K562 (cell line): ENCODE data around the gene ARHGEF4. TPM values are rescaled to one million over a fixed set of nuclear protein-coding genes. Genes with fewer than 3 reads are reported as not detected.

Experiments used
- ATAC-seq: fragments of 200-7000 bp; cut with Tn5 transposase; 3 replicates; pipeline ENCODE4 v1.9.1; 2020; ENCODE audit warnings: moderate library complexity
- BruUV-seq: library from RNA; stranded (reverse); fragments of 400-500 nt; replicated peaks from 2 replicates; lab custom pipeline; 2021; lab: Mats Ljungman, UMichigan
- CTCF ChIA-PET: fragments of 300-600 bp; formaldehyde crosslinking; extraction: SDS; loops from one replicate; lab custom pipeline; 2021; ENCODE audit warnings: low intra/inter-chr PET ratio; lab: Yijun Ruan, JAX
- POLR2A ChIA-PET: fragments of 300-600, 350-650 bp; sonication (Branson Sonifier 250); formaldehyde crosslinking; extraction: SDS; loops from one replicate; lab custom pipeline; 2021; ENCODE audit warnings: antibody characterized with exemption, inconsistent platforms; lab: Yijun Ruan, JAX
- DNase-seq, 4 experiments: peaks; one replicate each; pipeline versions ENCODE4 v3.0.0 to v3.0.0-alpha.2; 2011 to 2018; ENCODE audit warnings: low spot score in 3 of 4, mixed read lengths in 3 of 4; ENCODE audit errors: extremely low read depth in 1 of 4
- FAIRE-seq: peaks from 2 replicates; lab custom pipeline; 2011; peaks lifted over from hg19 to GRCh38; lab: Jason Lieb, UNC
- H2AFZ ChIP-seq: 2 replicates; pipeline ENCODE4 v1.6.0; 2011; ENCODE audit warnings: low read depth, low read length, control low read depth, inconsistent platforms
- H3K27ac ChIP-seq: fragments of 200-600 bp; 3 replicates; pipeline ENCODE4 v1.8.0; 2011; ENCODE audit warnings: low read depth, mild to moderate bottlenecking, control low read depth, inconsistent platforms, low read length, moderate library complexity, mixed read lengths; ENCODE audit errors: extremely low read depth
- H3K27me3 ChIP-seq, 2 experiments: fragments of 300-600 bp in 1 of 2; 2 replicates in 1 of 2; 3 replicates in 1 of 2; pipeline versions ENCODE4 v1.6.0 to v1.8.0; 2011; ENCODE audit warnings: inconsistent platforms in 2 of 2, low read length in 2 of 2, mild to moderate bottlenecking in 1 of 2, mixed read lengths in 1 of 2, moderate library complexity in 1 of 2; ENCODE audit not compliant: control insufficient read depth in 2 of 2, insufficient read depth in 2 of 2
- H3K36me3 ChIP-seq: fragments of 300-600 bp; 3 replicates; pipeline ENCODE4 v1.8.0; 2011; ENCODE audit warnings: mild to moderate bottlenecking, low read length, inconsistent platforms; ENCODE audit not compliant: control insufficient read depth, insufficient read depth
- H3K4me1 ChIP-seq, 2 experiments: fragments of 200-600 bp in 1 of 2; replicated peaks in 1 of 2; 2 replicates in 1 of 2; 3 replicates in 1 of 2; pipeline versions ENCODE4 v1.5.1 to v1.8.0; 2011; ENCODE audit warnings: inconsistent platforms in 2 of 2, low read length in 2 of 2, mild to moderate bottlenecking in 1 of 2, mixed read lengths in 1 of 2, moderate library complexity in 1 of 2; ENCODE audit not compliant: control insufficient read depth in 2 of 2, insufficient read depth in 2 of 2
- H3K4me2 ChIP-seq: 2 replicates; pipeline ENCODE4 v1.6.1; 2011; ENCODE audit warnings: low read length, control low read depth, inconsistent platforms, mixed read lengths; ENCODE audit not compliant: insufficient read depth
- H3K4me3 ChIP-seq: fragments of 200-600 bp; sonication (generic), shearing (Covaris generic); 2 replicates; pipeline ENCODE4 v1.5.1; 2016; ENCODE audit warnings: control low read depth, inconsistent platforms
- H3K79me2 ChIP-seq: fragments of 200-600 bp; 3 replicates; pipeline ENCODE4 v1.8.0; 2011; ENCODE audit warnings: low read length, inconsistent platforms; ENCODE audit not compliant: control insufficient read depth, insufficient read depth
- H3K9ac ChIP-seq, 2 experiments: 2 replicates each; pipeline versions ENCODE4 v1.6.0 to v1.6.1; 2011; ENCODE audit warnings: low read depth in 2 of 2, low read length in 2 of 2, control low read depth in 1 of 2, inconsistent platforms in 1 of 2, mild to moderate bottlenecking in 1 of 2, mixed read lengths in 1 of 2; ENCODE audit not compliant: insufficient read depth in 1 of 2
- H3K9me1 ChIP-seq: one replicate; pipeline ENCODE4 v1.6.0; 2011; ENCODE audit warnings: inconsistent platforms, mild to moderate bottlenecking, low read length, moderate library complexity; ENCODE audit not compliant: control insufficient read depth, insufficient read depth
- H3K9me3 ChIP-seq: replicated peaks from 2 replicates; pipeline ENCODE4 v1.5.1; 2011; ENCODE audit warnings: low read depth, low read length, inconsistent platforms; ENCODE audit not compliant: control insufficient read depth, insufficient read depth
- H4K20me1 ChIP-seq: replicated peaks from 2 replicates; pipeline ENCODE4 v1.6.1; 2011; ENCODE audit warnings: low read length, inconsistent platforms, mixed read lengths; ENCODE audit not compliant: control insufficient read depth, insufficient read depth
- RNF2 ChIP-seq: sonication (generic); IDR thresholded peaks from 2 replicates; pipeline ENCODE4 v1.6.1; 2016
- RNF219 ChIP-seq: fragments of 250-450 bp; sonication (Bioruptor Pico); IDR thresholded peaks from 2 replicates; pipeline ENCODE4 v1.5.0; 2022; ENCODE audit warnings: mild to moderate bottlenecking
- ZBTB26 ChIP-seq: fragments of 450-650 bp; formaldehyde crosslinking; IDR thresholded peaks from 2 replicates; pipeline ENCODE4 v1.4.0; 2022; ENCODE audit warnings: missing genetic modification characterization
- WGBS: fragments of 100-300 bp; shearing (Covaris generic); methylation state at CpG from one replicate; pipeline ENCODE4 v1.1.6; 2016; ENCODE audit warnings: low coverage, mixed read lengths; ENCODE audit not compliant: insufficient coverage; ENCODE audit errors: missing lambda C conversion rate; 5-methylcytosine and 5-hydroxymethylcytosine counted together
- in situ Hi-C: fragments of 300-500 bp; cut with MboI; formaldehyde crosslinking; loops from 4 replicates; pipeline ENCODE4 v1.15.0; 2018; ENCODE audit warnings: inconsistent platforms, mixed read lengths
- intact Hi-C: fragments of 100-400 bp; cut with micrococcal nuclease; formaldehyde crosslinking; loops from 2 replicates; pipeline ENCODE4 v1.14.2; 2022
- polyA plus RNA-seq, 8 experiments: library from polyadenylated mRNA; depleted of rRNA in 4 of 8; stranded (reverse) in 5 of 8; unstranded in 3 of 8; fragments of >200 nt; fragmentation: Nextera tagmentation in 2 of 8; fragmentation: Illumina TruSeq in 1 of 8; extraction: Ambion mirVana in 2 of 8; extraction: Trizol in 1 of 8; gene quantifications; 2 replicates each; pipeline versions ENCODE4 v1.2.1 to v1.2.3, GENCODE V29; 2011 to 2014; ENCODE audit warnings: inconsistent platforms in 1 of 8, missing spikeins in 1 of 8
- total RNA-seq, 7 experiments: library from RNA; depleted of rRNA in 6 of 7; stranded (reverse); fragments of >200 nt in 6 of 7; fragmentation: Illumina TruSeq in 2 of 7; extraction: Trizol in 2 of 7; gene quantifications; 2 replicates each; pipeline versions ENCODE4 v1.2.1 to v1.2.3, GENCODE V29; 2011 to 2021; ENCODE audit warnings: low replicate concordance in 1 of 7

Gene ARHGEF4
- total and polyA plus RNA-seq, 9 of the 15 experiments (the other 6 are each of a cell fraction or from before 2014, with no cell fraction given), result not detected

DNA sequence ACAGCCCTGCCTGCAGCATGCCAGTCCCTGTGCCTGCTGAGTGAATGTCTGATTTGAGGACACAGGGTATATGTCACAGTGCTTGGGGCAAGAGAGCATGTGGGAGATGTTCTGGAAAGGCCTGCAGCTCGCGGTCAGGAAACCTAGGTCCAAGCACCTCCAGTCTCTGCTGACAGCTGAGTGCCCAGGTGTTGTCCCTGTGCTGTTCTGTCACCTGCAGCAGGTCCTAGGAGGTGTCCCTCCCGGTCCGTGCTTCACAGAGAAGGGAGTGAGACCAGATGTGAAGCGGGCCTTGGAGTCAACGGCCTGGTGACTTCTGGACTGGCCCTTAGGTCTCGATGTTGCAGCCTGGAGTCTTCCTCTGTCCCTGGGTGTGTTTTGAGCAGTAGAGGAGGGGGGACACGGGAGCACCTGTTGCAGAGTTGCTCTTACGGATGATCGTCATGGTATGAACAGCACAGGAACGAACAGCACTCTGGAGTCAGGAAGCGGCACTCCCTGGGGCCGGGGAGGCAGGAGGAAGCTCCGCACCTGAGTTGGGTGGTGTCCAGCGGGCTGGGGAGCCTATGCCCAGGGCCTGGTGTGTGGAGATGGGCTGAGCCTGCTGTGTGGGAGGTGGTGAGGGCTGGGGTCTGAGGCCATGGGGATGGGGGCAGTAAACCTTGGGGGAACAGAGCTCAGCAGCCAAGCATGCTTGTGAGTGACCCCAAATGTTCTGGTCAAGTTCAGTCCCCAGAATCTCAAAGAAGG, 21.6 kb upstream of the ARHGEF4 start:
- intact Hi-C loops, result no loop called here
- Histone ChIP-seq H2AFZ (no peak overlapping the region), H3K9me1 (no peaks in the 10 kb centered on the region), H4K20me1 (no peaks in the 10 kb centered on the region)
- 1% methylated on average over 8 of the region's 15 CpGs for WGBS
- no TSS peak for BruUV-seq
- TF ChIP-seq RNF219 (CRISPR knock-in tag) (no peak), ZBTB26 (CRISPR knock-in tag) (no peak), RNF2 (no peak)
- TF ChIP-seq, all 486 proteins: peak for 0
- H3K4me1 ChIP-seq, result no peaks in the 10 kb centered on the region
- H3K4me3 ChIP-seq, result no peak overlapping the region
- in situ Hi-C loops, result no loop called here
- no peak for FAIRE-seq
- no peak for DNase-seq
- H3K79me2 ChIP-seq, result no peaks in the 10 kb centered on the region
- no peaks in the 10 kb centered on the region for H3K9me3 ChIP-seq
- H3K4me2 ChIP-seq, result no peak overlapping the region
- no peak overlapping the region; a peak in 1 of 4 replicates for H3K9ac ChIP-seq
- CTCF ChIA-PET, result no interaction called here
- H3K27me3 ChIP-seq, result peaks cover 16 to 49% of the 10 kb centered on the region in 2 experiments; a peak in 4 of 5 replicates
- no peak overlapping the region for H3K27ac ChIP-seq
- POLR2A ChIA-PET, result interaction anchor here (1.0 kb wide), 1 partner anchor 14 kb away, joined by 4 read pairs; no protein-coding TSS in a partner anchor
- H3K36me3 ChIP-seq, result no peaks in the 10 kb centered on the region
- ATAC-seq, result no peak
